ENCODE measurements around the gene CD58. TPM values are rescaled to one million over a fixed set of nuclear protein-coding genes. Genes with fewer than 3 reads are reported as not detected.

CD58 gene
- total and polyA plus RNA-seq, 2 of the 4 experiments (the other 2 are of a cell fraction): 5.4 to 5.7 TPM

- no peak overlapping the region for H2AK5ac ChIP-seq (ENCODE audit: low read depth, low read length)
- BruUV-seq (replicated peaks): no TSS peak
- H3K79me1 ChIP-seq (ENCODE audit: low read depth in 1 of 2, low read length in 2 of 2): no peaks in the 10 kb centered on the region
- no peaks in the 10 kb centered on the region for H3K27me3 ChIP-seq (ENCODE audit: control insufficient read depth, insufficient read depth, low read length)
- in situ Hi-C loops (cut with MboI; ENCODE audit: low sequenced_read_pairs) (no loop called here), dilution Hi-C loops (cut with HindIII; ENCODE audit: low sequenced_read_pairs, unreplicated experiment) (no loop called here), intact Hi-C loops (cut with micrococcal nuclease) (no loop called here)
- peak overlapping the region; percentile 56 for H2BK5ac ChIP-seq (ENCODE audit: low read depth, low read length, poor library complexity, severe bottlenecking)
- peak overlapping the region; percentile 30; the same call in 1 of the 2 replicates for H3K4ac ChIP-seq (ENCODE audit: low read depth, low read length)
- H3K18ac ChIP-seq (ENCODE audit: low read depth, low read length): peak overlapping the region; percentile 53; the same call in 1 of the 2 replicates
- peak overlapping the region; percentile 28 to 58; a peak in 3 of 4 replicates for H4K8ac ChIP-seq (ENCODE audit: low read depth in 2 of 2, low read length in 2 of 2)
- H2BK20ac ChIP-seq (ENCODE audit: low read depth, low read length): peak overlapping the region; percentile 27
- ChIA-PET CTCF (interaction anchor here (0.6 to 2.6 kb wide), 4 partner anchors 10 to 370 kb away, joined by 3 to 9 read pairs (median 4); no protein-coding TSS in a partner anchor), POLR2A (ENCODE audit: unreplicated experiment) (no interaction called here)
- ATAC-seq (ENCODE audit: low read depth) (peak; percentile 81), DNase-seq (peak; percentile 84)
- H3K36me3 ChIP-seq (ENCODE audit: control insufficient read depth, insufficient read depth, low read length): no peaks in the 10 kb centered on the region
- WGBS, 2 experiments (ENCODE audit: extremely low coverage in 2 of 2, insufficient read length in 1 of 2): 50% methylated on average over 1 of the region's 3 CpGs; no CpG with 5 or more reads in 1 of the 2 experiments
- no peaks in the 10 kb centered on the region; the same call in 1 of the 2 replicates for H3K9me3 ChIP-seq (ENCODE audit: control insufficient read depth, insufficient read depth, low read length)
- no peak overlapping the region; the same call in 1 of the 2 replicates for H3K9ac ChIP-seq (ENCODE audit: low read depth, low read length)
- no peak overlapping the region for H2AK9ac ChIP-seq (replicated peaks; ENCODE audit: low read depth, low read length, poor library complexity)
- no peaks in the 10 kb centered on the region for H4K20me1 ChIP-seq (ENCODE audit: insufficient read depth, low read length)
- peaks cover 10% of the 10 kb centered on the region for H3K9me1 ChIP-seq (ENCODE audit: insufficient read depth, low read length)
- peak overlapping the region; percentile 56 for H2AFZ ChIP-seq (replicated peaks; ENCODE audit: low read length, poor library complexity)
- peak overlapping the region; percentile 62 for H2BK120ac ChIP-seq (ENCODE audit: low read depth, low read length)
- no peak overlapping the region for H3K4me3 ChIP-seq (ENCODE audit: insufficient read depth, low read depth, low read length)
- H3K14ac ChIP-seq (replicated peaks; ENCODE audit: low read depth, low read length): no peak overlapping the region
- H3K27ac ChIP-seq (ENCODE audit: insufficient read depth, low read length): peak overlapping the region; percentile 67
- peak overlapping the region; percentile 43; the same call in 1 of the 2 replicates for H4K91ac ChIP-seq (ENCODE audit: insufficient read depth, low read depth, low read length)
- H2BK15ac ChIP-seq (ENCODE audit: low read depth, low read length): no peak overlapping the region
- H3K56ac ChIP-seq (ENCODE audit: extremely low read depth, insufficient read depth, low read length): no peak overlapping the region
- H3K23ac ChIP-seq (ENCODE audit: low read depth, low read length): no peak overlapping the region; the same call in 1 of the 2 replicates
- no peak for TF ChIP-seq RAD21 (IDR thresholded peaks at IDR 0.05; ENCODE audit: low read length)
- no peak for TF ChIP-seq CTCF (conservative IDR thresholded peaks at IDR 0.05; ENCODE audit: low read depth, low read length)
- no peak for TF ChIP-seq POLR2A (IDR thresholded peaks at IDR 0.05; ENCODE audit: low read depth, low read length)
- TF ChIP-seq SMC3 (IDR thresholded peaks at IDR 0.05; ENCODE audit: low read depth, low read length): no peak
- no peak for TF ChIP-seq CHD1 (IDR thresholded peaks at IDR 0.05; ENCODE audit: low read depth, low read length)
- peak; percentile 54; the same call in 1 of the 2 replicates for TF ChIP-seq BHLHE40 (IDR thresholded peaks at IDR 0.05; ENCODE audit: low read depth, low read length)
- TF ChIP-seq FOS (IDR thresholded peaks at IDR 0.05; ENCODE audit: low read depth, low read length): peak; percentile 39; the same call in 1 of the 2 replicates
- TF ChIP-seq MAZ (IDR thresholded peaks at IDR 0.05; ENCODE audit: borderline replicate concordance, low read depth, low read length): no peak
- TF ChIP-seq MAFK (IDR thresholded peaks at IDR 0.05; ENCODE audit: low read depth, low read length): no peak
- TF ChIP-seq USF2 (IDR thresholded peaks at IDR 0.05; ENCODE audit: low read depth, low read length): no peak
- TF ChIP-seq RCOR1 (IDR thresholded peaks at IDR 0.05; ENCODE audit: insufficient replicate concordance, low read length): no peak
- peak overlapping the region; percentile 22; the same call in 1 of the 2 replicates for H4K5ac ChIP-seq (ENCODE audit: low read depth, low read length)
- H3K4me2 ChIP-seq (ENCODE audit: low read depth, low read length): peak overlapping the region; percentile 16; the same call in 1 of the 2 replicates
- H3K4me1 ChIP-seq (ENCODE audit: control insufficient read depth, insufficient read depth, low read length): peaks cover 7% of the 10 kb centered on the region
These were observed 61.5 kb downstream of the CD58 start for GRCh38 chr1:116508984-116509980.
